ENCODE results near the gene SPATA2. TPM values are rescaled to one million over a fixed set of nuclear protein-coding genes. Genes with fewer than 3 reads are reported as not detected.

Gene SPATA2, protein sequence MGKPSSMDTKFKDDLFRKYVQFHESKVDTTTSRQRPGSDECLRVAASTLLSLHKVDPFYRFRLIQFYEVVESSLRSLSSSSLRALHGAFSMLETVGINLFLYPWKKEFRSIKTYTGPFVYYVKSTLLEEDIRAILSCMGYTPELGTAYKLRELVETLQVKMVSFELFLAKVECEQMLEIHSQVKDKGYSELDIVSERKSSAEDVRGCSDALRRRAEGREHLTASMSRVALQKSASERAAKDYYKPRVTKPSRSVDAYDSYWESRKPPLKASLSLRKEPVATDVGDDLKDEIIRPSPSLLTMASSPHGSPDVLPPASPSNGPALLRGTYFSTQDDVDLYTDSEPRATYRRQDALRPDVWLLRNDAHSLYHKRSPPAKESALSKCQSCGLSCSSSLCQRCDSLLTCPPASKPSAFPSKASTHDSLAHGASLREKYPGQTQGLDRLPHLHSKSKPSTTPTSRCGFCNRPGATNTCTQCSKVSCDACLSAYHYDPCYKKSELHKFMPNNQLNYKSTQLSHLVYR
- total RNA-seq = 5.5 and 6.0 TPM in 2 replicates

DNA sequence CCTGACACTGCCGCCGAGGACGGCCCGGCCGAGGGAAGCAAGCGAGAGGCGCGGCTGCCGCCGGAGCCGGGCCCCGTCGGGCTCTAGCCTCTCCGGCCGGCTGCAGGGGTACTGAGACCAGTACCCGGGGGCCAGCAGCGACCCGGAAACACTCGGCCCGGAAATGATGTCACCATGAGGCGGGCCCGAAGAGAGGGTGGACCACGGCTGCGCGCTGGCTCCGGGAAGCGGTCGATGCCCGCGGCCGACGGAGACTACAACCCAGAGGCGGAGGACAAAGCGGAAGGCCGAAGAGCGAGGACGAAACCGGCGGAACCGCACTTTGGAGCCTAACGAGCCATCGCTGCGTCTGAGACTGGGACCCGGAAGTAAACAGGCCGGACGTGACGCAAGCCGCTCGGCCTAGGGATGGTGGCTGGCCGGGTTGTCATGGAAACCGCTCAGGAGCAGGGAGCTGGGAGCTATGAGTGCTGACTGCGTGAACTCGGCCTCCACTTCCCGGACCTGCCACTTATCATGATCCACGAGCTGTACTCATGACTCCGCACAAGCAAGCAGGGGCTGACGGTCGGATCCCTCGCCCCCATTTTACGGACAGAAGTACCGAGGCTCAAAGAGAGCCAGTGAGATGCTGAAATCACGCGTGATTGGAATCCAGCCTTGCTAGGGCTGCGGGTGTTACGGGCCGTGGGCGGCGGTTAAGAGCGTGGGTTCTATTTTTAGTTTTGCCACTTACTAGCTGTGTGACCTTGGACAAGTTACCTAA is at the start of gene SPATA2:
Gene SPATA2 (minus strand): TSS at position 150 of the 766 bp plus-strand sequence. CDS start 7,039 bp downstream, outside the sequence.

DNA sequence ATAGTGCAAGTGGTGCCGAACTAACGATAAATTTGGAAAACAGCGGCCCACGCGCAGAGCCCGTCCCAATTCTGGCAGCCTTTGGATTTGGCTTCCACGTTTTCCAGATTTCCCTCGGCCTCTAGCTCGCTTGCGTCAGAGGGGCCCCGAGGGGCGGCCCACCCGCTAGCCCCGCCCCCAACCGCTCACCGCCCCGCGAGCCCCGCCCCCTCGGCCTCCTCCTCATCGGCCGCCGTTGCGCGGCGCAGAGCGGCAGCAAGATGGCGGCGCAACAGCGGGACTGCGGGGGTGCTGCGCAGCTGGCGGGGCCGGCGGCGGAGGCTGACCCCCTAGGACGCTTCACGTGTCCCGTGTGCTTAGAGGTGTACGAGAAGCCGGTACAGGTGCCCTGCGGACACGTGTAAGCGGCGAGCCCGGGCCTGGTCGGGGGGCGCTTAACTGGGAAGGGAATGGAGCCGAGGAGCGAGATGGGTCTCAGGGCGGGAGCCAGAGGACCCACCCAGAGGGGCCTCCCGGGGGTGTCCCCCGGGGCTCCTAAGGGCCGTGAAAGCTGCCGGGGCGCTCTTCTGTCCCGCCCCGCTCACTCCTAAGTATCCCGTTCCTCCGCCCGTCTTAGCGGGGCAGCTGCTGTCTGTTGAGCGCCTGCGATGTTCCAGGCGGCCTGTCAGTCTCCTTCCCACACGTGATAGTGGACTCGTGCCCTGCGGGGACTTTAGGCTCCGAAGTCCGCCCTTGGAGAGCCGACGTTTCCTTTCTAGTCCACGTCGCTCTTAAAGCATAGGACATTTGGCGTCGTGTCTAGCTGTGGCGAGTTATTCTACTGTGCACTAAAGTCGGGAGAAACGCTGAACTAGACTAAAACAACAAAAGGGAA is 21.1 kb upstream of the SPATA2 start, which contains the start of gene RNF114:
Gene RNF114 (plus strand): TSS at position 245 of the 874 bp plus-strand sequence. CDS start 16 bp downstream, at position 261.

Small RNA genes within 50 kb of the gene (small RNA-seq; reads per million reads assigned to genes)
- gene RF00017 = not detected
- gene RF00019 = not detected

Other genes with a start within 250 kb of the SPATA2 start
- gene B4GALT5, start 201.7 kb downstream of the SPATA2 start, total RNA-seq = 30.8 and 32.9 TPM in 2 replicates
- gene SLC9A8, start 102.7 kb downstream of the SPATA2 start, total RNA-seq = 10.4 and 15.4 TPM in 2 replicates
- gene RNF114, start 20.9 kb upstream of the SPATA2 start, total RNA-seq = 104 and 138 TPM in 2 replicates
- 3.1 and 3.5 TPM in 2 replicates for gene SNAI1, start 67.5 kb upstream of the SPATA2 start, total RNA-seq
- 68.8 and 75.7 TPM in 2 replicates for gene UBE2V1, start 197.6 kb upstream of the SPATA2 start, total RNA-seq
- gene PEDS1, start 238.2 kb upstream of the SPATA2 start, total RNA-seq = 40.2 and 44.6 TPM in 2 replicates

Measured in hair follicle dermal papilla cell (primary cell).